Suprapubic skin (tissue), 3 donors: ENCODE measurements around the gene DNASE1L3.

Experiments
- POLR2AphosphoS5 ChIP-seq, 3 donors: sonication (generic); formaldehyde crosslinking; IDR thresholded peaks; one replicate each; pipeline ENCODE4 v1.6.1; 2017; ENCODE audit warnings: antibody characterized with exemption in 3 of 3
- TF ChIP-seq, protein P1 (sequence below), 2 donors: fragments of 200-600 bp in 1 of 2; fragments of 450-650 bp in 1 of 2; sonication (generic) in 1 of 2; IDR thresholded peaks; one replicate each; pipeline ENCODE4 v1.5.1; 2016 to 2019; ENCODE audit warnings: antibody characterized with exemption in 2 of 2, mild to moderate bottlenecking in 1 of 2, moderate library complexity in 1 of 2

GRCh38 chr3:58164906-58165821 lies 45.6 kb downstream of the DNASE1L3 start:
- TF ChIP-seq, protein P1, sequence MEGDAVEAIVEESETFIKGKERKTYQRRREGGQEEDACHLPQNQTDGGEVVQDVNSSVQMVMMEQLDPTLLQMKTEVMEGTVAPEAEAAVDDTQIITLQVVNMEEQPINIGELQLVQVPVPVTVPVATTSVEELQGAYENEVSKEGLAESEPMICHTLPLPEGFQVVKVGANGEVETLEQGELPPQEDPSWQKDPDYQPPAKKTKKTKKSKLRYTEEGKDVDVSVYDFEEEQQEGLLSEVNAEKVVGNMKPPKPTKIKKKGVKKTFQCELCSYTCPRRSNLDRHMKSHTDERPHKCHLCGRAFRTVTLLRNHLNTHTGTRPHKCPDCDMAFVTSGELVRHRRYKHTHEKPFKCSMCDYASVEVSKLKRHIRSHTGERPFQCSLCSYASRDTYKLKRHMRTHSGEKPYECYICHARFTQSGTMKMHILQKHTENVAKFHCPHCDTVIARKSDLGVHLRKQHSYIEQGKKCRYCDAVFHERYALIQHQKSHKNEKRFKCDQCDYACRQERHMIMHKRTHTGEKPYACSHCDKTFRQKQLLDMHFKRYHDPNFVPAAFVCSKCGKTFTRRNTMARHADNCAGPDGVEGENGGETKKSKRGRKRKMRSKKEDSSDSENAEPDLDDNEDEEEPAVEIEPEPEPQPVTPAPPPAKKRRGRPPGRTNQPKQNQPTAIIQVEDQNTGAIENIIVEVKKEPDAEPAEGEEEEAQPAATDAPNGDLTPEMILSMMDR (IDR thresholded peaks at IDR 0.05): no peak
- TF ChIP-seq POLR2AphosphoS5 (IDR thresholded peaks at IDR 0.05): no peak
